Measurements from ENCODE around the gene TCIRG1.

Gene TCIRG1

DNA sequence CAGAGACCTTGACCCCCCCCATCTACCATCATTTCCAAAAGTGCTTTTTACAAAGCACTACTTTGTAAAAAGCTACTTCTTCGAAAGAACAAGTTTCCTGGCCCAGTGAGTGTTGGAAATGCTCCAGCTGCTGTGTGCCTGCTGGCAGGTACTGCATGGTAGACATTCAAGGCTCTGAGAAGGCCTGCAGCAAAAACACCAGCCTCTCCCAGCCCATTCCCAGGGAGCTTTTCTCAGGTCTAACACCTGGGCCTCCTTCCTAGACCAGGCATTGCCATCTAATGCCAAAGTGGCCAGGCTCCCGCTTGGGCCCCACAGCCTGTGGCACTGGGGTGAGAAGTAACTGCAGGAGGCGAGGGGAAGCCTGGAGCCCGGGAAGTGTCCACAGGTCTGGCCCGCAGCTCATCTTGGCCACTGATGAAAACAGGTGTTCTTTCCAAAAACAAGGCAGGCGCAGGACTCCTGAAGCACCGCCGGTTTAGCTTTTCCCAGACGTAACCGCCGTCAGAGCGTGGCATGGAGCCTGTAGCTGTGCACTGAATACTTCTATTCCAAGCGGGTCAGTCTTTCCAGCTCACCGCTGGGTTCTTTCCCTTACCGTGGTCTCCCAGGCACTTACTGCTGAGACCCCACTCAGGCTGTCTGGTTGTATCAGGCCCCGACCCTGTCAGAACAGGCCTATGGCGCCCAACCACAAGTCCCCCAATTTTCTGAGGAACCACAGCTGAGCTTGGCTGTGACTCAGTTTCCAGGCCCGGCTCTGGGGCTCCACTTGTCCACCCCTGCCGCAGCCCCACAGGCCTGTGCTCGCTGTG lies 1.2 kb upstream of the TCIRG1 start:
- TF ChIP-seq CTCF (IDR thresholded peaks at IDR 0.05): no peak
- no peaks in the 10 kb centered on the region for H3K9me3 ChIP-seq
- peaks cover 0 to 56% (median 43%) of the 10 kb centered on the region in 4 donors for H3K4me1 ChIP-seq
- intact Hi-C loops (cut with DNase I; ENCODE audit: low total_unique reads): no loop called here
- DNase-seq: no peak
- no peaks in the 10 kb centered on the region for H3K27me3 ChIP-seq
- H3K4me3 ChIP-seq: peak overlapping the region in 1 of 2 donors; percentile 80
- H3K27ac ChIP-seq: peak overlapping the region; percentile 78 to 94
- peaks cover 0 to 58% (median 24%) of the 10 kb centered on the region in 3 donors for H3K36me3 ChIP-seq

DNA sequence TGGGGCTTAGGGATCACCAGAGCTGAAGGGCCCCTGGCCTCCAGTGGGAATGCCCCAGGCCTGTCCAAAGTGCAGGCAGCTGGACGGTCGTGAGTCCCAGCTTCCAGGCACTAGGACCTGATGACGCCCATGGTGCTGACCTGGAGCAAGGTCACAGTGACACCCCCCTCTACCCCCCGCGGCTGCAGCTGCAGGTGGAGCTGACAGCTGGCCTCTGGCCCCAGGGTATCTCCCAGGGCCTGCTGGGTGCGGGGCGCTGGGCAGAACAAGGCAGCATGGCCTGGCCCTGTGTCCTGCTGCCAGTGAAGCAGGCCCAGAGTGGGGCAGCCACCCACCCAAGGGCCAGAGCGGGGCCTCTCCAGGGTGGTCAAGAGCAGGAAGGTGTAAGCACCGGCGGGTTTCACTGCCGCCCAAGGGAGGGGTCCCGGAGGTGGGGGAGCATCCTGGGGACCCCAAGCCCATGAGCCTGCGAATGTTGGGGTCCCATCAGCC lies 553 bp upstream of the TCIRG1 start:
- peak in 1 of 2 donors; percentile 79 for DNase-seq
- intact Hi-C loops (cut with DNase I; ENCODE audit: low total_unique reads): no loop called here
- peak overlapping the region; percentile 63 to 80 for H3K4me3 ChIP-seq
- no peaks in the 10 kb centered on the region for H3K9me3 ChIP-seq
- peaks cover 0 to 58% (median 24%) of the 10 kb centered on the region in 3 donors for H3K36me3 ChIP-seq
- H3K27ac ChIP-seq: peak overlapping the region; percentile 78 to 94
- no peaks in the 10 kb centered on the region for H3K27me3 ChIP-seq
- peaks cover 0 to 50% (median 41%) of the 10 kb centered on the region in 4 donors for H3K4me1 ChIP-seq
- TF ChIP-seq CTCF (IDR thresholded peaks at IDR 0.05): no peak

DNA sequence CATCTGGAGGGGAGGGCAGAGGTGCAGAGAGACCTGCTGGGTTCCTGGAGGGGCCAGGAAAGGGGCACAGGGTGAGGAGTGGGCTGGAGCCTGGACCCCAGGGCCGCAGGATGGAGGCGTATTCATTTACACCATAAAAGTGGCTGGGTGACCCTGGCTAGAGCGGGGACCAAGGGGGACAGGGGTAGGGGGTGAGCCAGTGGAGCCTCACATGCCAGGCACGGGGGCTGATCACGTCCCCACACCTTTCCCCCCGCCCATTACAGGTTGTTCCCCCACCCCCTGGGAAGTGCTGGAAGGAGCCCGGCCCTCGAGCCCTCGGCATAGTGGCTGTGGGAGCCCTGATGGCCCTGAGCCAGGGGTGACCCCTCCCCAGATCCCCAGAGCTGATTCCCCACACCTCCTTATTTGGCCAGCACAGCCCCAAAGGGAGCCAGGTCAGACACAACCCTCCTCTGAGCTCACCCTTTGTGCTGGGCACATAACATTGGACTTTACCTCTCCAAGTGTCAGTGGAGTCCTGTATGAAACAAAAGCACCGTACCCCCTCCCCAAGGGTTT lies 781 bp downstream of the TCIRG1 start:
- DNase-seq: no peak
- Histone ChIP-seq H3K4me3 (peak overlapping the region; percentile 63 to 80), H3K4me1 (peaks cover 0 to 50% (median 41%) of the 10 kb centered on the region in 4 donors), H3K36me3 (peaks cover 7 to 58% (median 27%) of the 10 kb centered on the region in 3 donors), H3K9me3 (no peaks in the 10 kb centered on the region), H3K27me3 (no peaks in the 10 kb centered on the region), H3K27ac (peak overlapping the region; percentile 78 to 94)
- TF ChIP-seq CTCF (IDR thresholded peaks at IDR 0.05): no peak
- intact Hi-C loops (cut with DNase I; ENCODE audit: low total_unique reads): loop anchor here (5.0 kb wide), 1 partner anchor 32 kb away; no protein-coding TSS in a partner anchor

DNA sequence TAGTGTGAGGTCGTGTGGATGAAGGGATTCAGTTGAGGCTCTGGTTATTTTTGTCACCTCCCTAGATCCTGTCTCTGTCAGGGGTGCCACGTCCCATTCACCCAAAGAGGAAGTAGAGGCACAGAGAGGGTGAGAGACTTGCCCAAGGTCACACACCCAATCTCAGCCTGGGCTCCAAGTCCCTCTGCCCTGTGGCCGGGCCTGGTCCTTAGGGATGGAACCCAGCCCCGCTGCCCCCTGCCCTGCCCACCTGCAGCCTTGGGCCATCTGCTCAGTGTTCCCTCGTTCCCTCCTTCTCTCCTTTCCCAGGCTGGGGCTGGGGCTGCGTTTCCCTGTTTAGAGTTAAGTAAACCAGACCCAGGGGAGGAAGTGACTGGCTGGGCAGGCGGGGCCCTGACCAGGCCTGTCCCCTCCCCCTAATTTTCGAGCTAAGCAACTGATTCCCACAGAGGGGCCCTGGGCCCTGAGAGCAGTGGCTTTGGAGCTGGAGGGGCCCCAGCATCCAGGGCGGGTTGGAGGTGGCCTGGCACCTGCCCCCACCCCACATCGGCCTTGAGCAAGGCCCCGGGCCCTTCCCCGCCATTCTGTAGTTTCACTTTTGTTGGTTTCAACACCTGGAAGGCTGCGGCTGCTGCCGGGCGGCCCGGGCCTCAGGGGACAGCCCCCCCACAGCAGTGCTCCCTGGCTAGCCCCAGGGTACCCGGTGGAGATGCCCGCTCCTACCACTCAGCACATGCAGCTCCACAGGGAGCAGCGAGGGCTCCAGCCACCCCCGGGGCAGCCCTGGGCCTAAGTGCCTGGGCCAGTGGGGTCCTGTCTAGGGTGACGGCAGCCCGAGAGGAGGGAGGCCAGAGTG lies 1.5 kb downstream of the TCIRG1 start:
- DNase-seq: peak; percentile 84 to 87
- peaks cover 0 to 50% (median 41%) of the 10 kb centered on the region in 4 donors for H3K4me1 ChIP-seq
- H3K36me3 ChIP-seq: peaks cover 8 to 61% (median 34%) of the 10 kb centered on the region in 3 donors
- H3K9me3 ChIP-seq: no peaks in the 10 kb centered on the region
- peak overlapping the region; percentile 78 to 94 for H3K27ac ChIP-seq
- no peaks in the 10 kb centered on the region for H3K27me3 ChIP-seq
- intact Hi-C loops (cut with DNase I; ENCODE audit: low total_unique reads): loop anchor here (5.0 kb wide), 1 partner anchor 33 kb away; no protein-coding TSS in a partner anchor
- H3K4me3 ChIP-seq: peak overlapping the region; percentile 63 to 80
- no peak for TF ChIP-seq CTCF (IDR thresholded peaks at IDR 0.05)

GRCh38 chr11:68040957-68041591 lies 2.2 kb downstream of the TCIRG1 start:
- no peak for TF ChIP-seq CTCF (IDR thresholded peaks at IDR 0.05)
- peaks cover 8 to 61% (median 42%) of the 10 kb centered on the region in 3 donors for H3K36me3 ChIP-seq
- H3K4me3 ChIP-seq: peak overlapping the region; percentile 63 to 80
- H3K9me3 ChIP-seq: no peaks in the 10 kb centered on the region
- H3K27me3 ChIP-seq: no peaks in the 10 kb centered on the region
- H3K27ac ChIP-seq: peak overlapping the region; percentile 78 to 94
- H3K4me1 ChIP-seq: peaks cover 0 to 50% (median 41%) of the 10 kb centered on the region in 4 donors
- DNase-seq: peak in 1 of 2 donors; percentile 65
- intact Hi-C loops (cut with DNase I; ENCODE audit: low total_unique reads): loop anchor here (5.0 kb wide), 1 partner anchor 34 kb away; no protein-coding TSS in a partner anchor

Measured in tibial artery (tissue), 4 donors.